GM21529 (cell line): ENCODE measurements around the gene ARPC2.
"Not testable (repeated sequence)": the region's sequence is repeated elsewhere in the genome, so short reads cannot be mapped to it uniquely, and the experiment has no call there.

Experiments
- ATAC-seq: cut with Tn5 transposase; IDR thresholded peaks from one replicate; pipeline ENCODE4 v1.9.1; 2021; ENCODE audit not compliant: unreplicated experiment

Gene ARPC2

GRCh38 chr2:218269900-218270720, 53.1 kb downstream of the ARPC2 start, which contains the start of the genes AAMP and PNKD:
Gene AAMP, minus strand, starts transcription at chr2:218270137. Its CDS starts 51 bp downstream, at chr2:218270086.
Gene PNKD, plus strand, starts transcription at chr2:218270519. Its CDS starts 17 bp downstream, at chr2:218270536.
- ATAC-seq, result peak; percentile 90

GRCh38 chr2:218270721-218271486, 53.9 kb downstream of the ARPC2 start:
- ATAC-seq, result no peak

- no peak for ATAC-seq
Measured at GRCh38 chr2:218271487-218271797, 54.5 kb downstream of the ARPC2 start.

GRCh38 chr2:218271865-218272530, 55.0 kb downstream of the ARPC2 start:
- no peak for ATAC-seq

- ATAC-seq, result peak; percentile 20
Measured at GRCh38 chr2:218272531-218273212, 55.7 kb downstream of the ARPC2 start.

GRCh38 chr2:218273214-218273907, 56.4 kb downstream of the ARPC2 start:
- not testable (repeated sequence) for ATAC-seq

- ATAC-seq, result no peak
Measured at GRCh38 chr2:218273908-218274249, 56.9 kb downstream of the ARPC2 start.

- ATAC-seq, result no peak
Measured at GRCh38 chr2:218274586-218274985, 57.6 kb downstream of the ARPC2 start.

GRCh38 chr2:218275371-218276072, 58.5 kb downstream of the ARPC2 start:
- no peak for ATAC-seq

GRCh38 chr2:218276986-218277755, 60.2 kb downstream of the ARPC2 start:
- no peak for ATAC-seq

- no peak for ATAC-seq
Measured at GRCh38 chr2:218277921-218278320, 60.9 kb downstream of the ARPC2 start.

GRCh38 chr2:218278531-218279360, 61.8 kb downstream of the ARPC2 start:
- no peak for ATAC-seq

GRCh38 chr2:218280260-218280870, 63.4 kb downstream of the ARPC2 start:
- no peak for ATAC-seq

GRCh38 chr2:218281449-218281848, 64.5 kb downstream of the ARPC2 start:
- ATAC-seq, result no peak

GRCh38 chr2:218282173-218282991, 65.4 kb downstream of the ARPC2 start:
- ATAC-seq, result no peak

- peak; percentile 56 for ATAC-seq
Measured at GRCh38 chr2:218284106-218284811, 67.3 kb downstream of the ARPC2 start.
